ENCODE results near the gene SMCO1. TPM values are rescaled to one million over a fixed set of nuclear protein-coding genes. Genes with fewer than 3 reads are reported as not detected.

Gene SMCO1
- total and polyA plus RNA-seq, 2 experiments from 2014 or later: not detected

GRCh38 chr3:196501316-196502044 is 13.7 kb downstream of the SMCO1 start:
- peaks cover 30% of the 10 kb centered on the region for H3K36me3 Mint-ChIP-seq (ENCODE audit: low read depth)
- H3K4me1 Mint-ChIP-seq: peaks cover 20% of the 10 kb centered on the region
- Histone ChIP-seq H3F3A (replicated peaks; ENCODE audit: low read depth) (peaks cover 15% of the 10 kb centered on the region), H2AFZ (no peak overlapping the region), H3K27ac (ENCODE audit: low read depth) (no peak overlapping the region), H3K4me3 (peak overlapping the region; percentile 100), H4K20me1 (replicated peaks; ENCODE audit: insufficient read depth) (peaks cover 29% of the 10 kb centered on the region), H3K27me3 (ENCODE audit: insufficient read depth) (no peaks in the 10 kb centered on the region), H3K36me3 (ENCODE audit: insufficient read depth) (no peaks in the 10 kb centered on the region), H3K79me2 (replicated peaks; ENCODE audit: insufficient read depth) (peaks cover 68% of the 10 kb centered on the region), H3K9me2 (ENCODE audit: insufficient read depth) (no peaks in the 10 kb centered on the region), H3K4me2 (peak overlapping the region; percentile 87), H3K4me1 (ENCODE audit: insufficient read depth) (peaks cover 13% of the 10 kb centered on the region)
- H3K4me3 Mint-ChIP-seq: peak overlapping the region; percentile 100
- no peak for ATAC-seq
- H3K9me3 Mint-ChIP-seq: peaks cover 13% of the 10 kb centered on the region
- peaks cover 8% of the 10 kb centered on the region for H3K27me3 Mint-ChIP-seq (ENCODE audit: insufficient read depth, low read depth, poor library complexity)
- peak; percentile 41 for DNase-seq (ENCODE audit: low spot score)
- no peak overlapping the region for H3K27ac Mint-ChIP-seq
- TF ChIP-seq REST (IDR thresholded peaks at IDR 0.05; ENCODE audit: unreplicated experiment) (no peak), CREB1 (CRISPR knock-in tag; IDR thresholded peaks at IDR 0.05; ENCODE audit: low read depth) (no peak), CTCF (conservative IDR thresholded peaks at IDR 0.05; ENCODE audit: low read depth in 2 of 2) (no peak)

GRCh38 chr3:196499807-196500524 is 15.2 kb downstream of the SMCO1 start:
- peaks cover 37% of the 10 kb centered on the region for H4K20me1 ChIP-seq (replicated peaks; ENCODE audit: insufficient read depth)
- ATAC-seq: no peak
- no peaks in the 10 kb centered on the region for H3K27me3 ChIP-seq (ENCODE audit: insufficient read depth)
- no peak for TF ChIP-seq ZNF114 (CRISPR knock-in tag; IDR thresholded peaks at IDR 0.05)
- TF ChIP-seq CTCF (conservative IDR thresholded peaks at IDR 0.05; ENCODE audit: low read depth in 2 of 2): no peak
- no peak for TF ChIP-seq POLR2AphosphoS5 (IDR thresholded peaks at IDR 0.05; ENCODE audit: low read depth)
- no peak for TF ChIP-seq EZH2phosphoT487 (IDR thresholded peaks at IDR 0.05; ENCODE audit: unreplicated experiment)
- H3K4me3 ChIP-seq: peak overlapping the region; percentile 100
- peaks cover 8% of the 10 kb centered on the region for H3K27me3 Mint-ChIP-seq (ENCODE audit: insufficient read depth, low read depth, poor library complexity)
- H3K4me2 ChIP-seq: peak overlapping the region; percentile 87
- peak overlapping the region; percentile 100 for H3K4me3 Mint-ChIP-seq
- no peaks in the 10 kb centered on the region for H3K36me3 ChIP-seq (ENCODE audit: insufficient read depth)
- peaks cover 4% of the 10 kb centered on the region; the same call in 1 of the 3 replicates for H3K9me3 Mint-ChIP-seq
- H3K4me1 ChIP-seq (ENCODE audit: insufficient read depth): peaks cover 13% of the 10 kb centered on the region
- peaks cover 20% of the 10 kb centered on the region for H3K4me1 Mint-ChIP-seq
- H3K79me2 ChIP-seq (replicated peaks; ENCODE audit: insufficient read depth): peaks cover 84% of the 10 kb centered on the region
- peaks cover 29% of the 10 kb centered on the region for H3K36me3 Mint-ChIP-seq (ENCODE audit: low read depth)
- peak; percentile 12 for DNase-seq (ENCODE audit: low spot score)
- peak overlapping the region; percentile 7; the same call in 1 of the 2 replicates for H3K27ac ChIP-seq (ENCODE audit: low read depth)
- H3K27ac Mint-ChIP-seq: peak overlapping the region; percentile 93
- H3K9me2 ChIP-seq (ENCODE audit: insufficient read depth): no peaks in the 10 kb centered on the region
- no peak overlapping the region for H2AFZ ChIP-seq
- peaks cover 15% of the 10 kb centered on the region for H3F3A ChIP-seq (replicated peaks; ENCODE audit: low read depth)

Measured in GM23338 (cell line).